ENCODE data around the gene ATP6V1E1.
"Not testable (repeated sequence)": the region's sequence is repeated elsewhere in the genome, so short reads cannot be mapped to it uniquely, and the experiment has no call there.

ATP6V1E1 gene

GRCh38 chr22:17586831-17587440 lies 41.6 kb downstream of the ATP6V1E1 start:
- H3K27ac ChIP-seq, result no peak overlapping the region
- no peak for DNase-seq (ENCODE audit: low read depth, low spot score)

GRCh38 chr22:17583151-17583550 lies 45.4 kb downstream of the ATP6V1E1 start:
- DNase-seq (ENCODE audit: low read depth, low spot score), result no peak
- no peak overlapping the region for H3K27ac ChIP-seq

- no peak for DNase-seq (ENCODE audit: low read depth, low spot score)
Measured at GRCh38 chr22:17581631-17582030, 46.9 kb downstream of the ATP6V1E1 start.

GRCh38 chr22:17581056-17581455 lies 47.5 kb downstream of the ATP6V1E1 start:
- H3K27ac ChIP-seq, result no peak overlapping the region

More at GRCh38 chr22:17581631-17582030, 46.9 kb downstream of the ATP6V1E1 start:
- no peak overlapping the region for H3K27ac ChIP-seq

GRCh38 chr22:17580441-17581031 lies 48.0 kb downstream of the ATP6V1E1 start:
- no peak for DNase-seq (ENCODE audit: low read depth, low spot score)
- H3K27ac ChIP-seq, result no peak overlapping the region

More at GRCh38 chr22:17581056-17581455, 47.5 kb downstream of the ATP6V1E1 start:
- no peak for DNase-seq (ENCODE audit: low read depth, low spot score)

GRCh38 chr22:17579535-17579981 lies 49.0 kb downstream of the ATP6V1E1 start:
- DNase-seq (ENCODE audit: low read depth, low spot score), result no peak
- no peak overlapping the region for H3K27ac ChIP-seq

- H3K27ac ChIP-seq, result peak overlapping the region; percentile 2
- DNase-seq (ENCODE audit: low read depth, low spot score), result no peak
Measured at GRCh38 chr22:17578136-17578754, 50.3 kb downstream of the ATP6V1E1 start.

GRCh38 chr22:17576470-17576869 lies 52.1 kb downstream of the ATP6V1E1 start:
- H3K27ac ChIP-seq, result peak overlapping the region; percentile 79
- peak; percentile 99 for DNase-seq (ENCODE audit: low read depth, low spot score)

- H3K27ac ChIP-seq, result peak overlapping the region; percentile 79
- no peak for DNase-seq (ENCODE audit: low read depth, low spot score)
Measured at GRCh38 chr22:17575681-17576080, 52.9 kb downstream of the ATP6V1E1 start.

GRCh38 chr22:17575151-17575550 lies 53.4 kb downstream of the ATP6V1E1 start:
- no peak overlapping the region for H3K27ac ChIP-seq
- no peak for DNase-seq (ENCODE audit: low read depth, low spot score)

- peak overlapping the region; percentile 51 for H3K27ac ChIP-seq
- DNase-seq (ENCODE audit: low read depth, low spot score), result no peak
Measured at GRCh38 chr22:17570851-17571631, 57.5 kb downstream of the ATP6V1E1 start.

- H3K27ac ChIP-seq, result no peak overlapping the region
- no peak for DNase-seq (ENCODE audit: low read depth, low spot score)
Measured at GRCh38 chr22:17569971-17570511, 58.5 kb downstream of the ATP6V1E1 start.

GRCh38 chr22:17566776-17567175 lies 61.8 kb downstream of the ATP6V1E1 start:
- DNase-seq (ENCODE audit: low read depth, low spot score), result no peak
- no peak overlapping the region for H3K27ac ChIP-seq

- not testable (repeated sequence) for H3K27ac ChIP-seq; DNase-seq (ENCODE audit: low read depth, low spot score)
Measured at GRCh38 chr22:17566016-17566687, 62.4 kb downstream of the ATP6V1E1 start.

GRCh38 chr22:17563936-17564391 lies 64.6 kb downstream of the ATP6V1E1 start:
- no peak overlapping the region for H3K27ac ChIP-seq
- DNase-seq (ENCODE audit: low read depth, low spot score), result no peak

- no peak within 1 kb of the TSS for H3K27ac ChIP-seq
- DNase-seq (ENCODE audit: low read depth, low spot score), result no peak
Measured at GRCh38 chr22:17562906-17563870, 65.4 kb downstream of the ATP6V1E1 start, which contains the start of gene SLC25A18. TSS of gene SLC25A18 (plus strand) at chr22:17563498. CDS start at chr22:17579945, 16,447 bp downstream.

GRCh38 chr22:17559188-17559587 lies 69.4 kb downstream of the ATP6V1E1 start:
- no peak overlapping the region for H3K27ac ChIP-seq
- no peak for DNase-seq (ENCODE audit: low read depth, low spot score)

- H3K27ac ChIP-seq, result no peak overlapping the region
- no peak for DNase-seq (ENCODE audit: low read depth, low spot score)
Measured at GRCh38 chr22:17554814-17555213, 73.7 kb downstream of the ATP6V1E1 start.

GRCh38 chr22:17552737-17553136 lies 75.8 kb downstream of the ATP6V1E1 start:
- no peak overlapping the region for H3K27ac ChIP-seq
- no peak for DNase-seq (ENCODE audit: low read depth, low spot score)

Measured in epithelial cell of prostate (primary cell).